22Rv1 (cell line): Measurements from ENCODE around the gene CYLC2.

Experiments
- ZFX ChIP-seq: fragments of 450-650 bp; IDR thresholded peaks from 2 replicates; pipeline ENCODE4 v1.6.1; 2017; ENCODE audit warnings: antibody characterized with exemption, borderline replicate concordance
- TF ChIP-seq, protein P1 (sequence below): fragments of 450-650 bp; IDR thresholded peaks from 2 replicates; pipeline ENCODE4 v1.5.1; 2017; ENCODE audit warnings: mild to moderate bottlenecking

DNA sequence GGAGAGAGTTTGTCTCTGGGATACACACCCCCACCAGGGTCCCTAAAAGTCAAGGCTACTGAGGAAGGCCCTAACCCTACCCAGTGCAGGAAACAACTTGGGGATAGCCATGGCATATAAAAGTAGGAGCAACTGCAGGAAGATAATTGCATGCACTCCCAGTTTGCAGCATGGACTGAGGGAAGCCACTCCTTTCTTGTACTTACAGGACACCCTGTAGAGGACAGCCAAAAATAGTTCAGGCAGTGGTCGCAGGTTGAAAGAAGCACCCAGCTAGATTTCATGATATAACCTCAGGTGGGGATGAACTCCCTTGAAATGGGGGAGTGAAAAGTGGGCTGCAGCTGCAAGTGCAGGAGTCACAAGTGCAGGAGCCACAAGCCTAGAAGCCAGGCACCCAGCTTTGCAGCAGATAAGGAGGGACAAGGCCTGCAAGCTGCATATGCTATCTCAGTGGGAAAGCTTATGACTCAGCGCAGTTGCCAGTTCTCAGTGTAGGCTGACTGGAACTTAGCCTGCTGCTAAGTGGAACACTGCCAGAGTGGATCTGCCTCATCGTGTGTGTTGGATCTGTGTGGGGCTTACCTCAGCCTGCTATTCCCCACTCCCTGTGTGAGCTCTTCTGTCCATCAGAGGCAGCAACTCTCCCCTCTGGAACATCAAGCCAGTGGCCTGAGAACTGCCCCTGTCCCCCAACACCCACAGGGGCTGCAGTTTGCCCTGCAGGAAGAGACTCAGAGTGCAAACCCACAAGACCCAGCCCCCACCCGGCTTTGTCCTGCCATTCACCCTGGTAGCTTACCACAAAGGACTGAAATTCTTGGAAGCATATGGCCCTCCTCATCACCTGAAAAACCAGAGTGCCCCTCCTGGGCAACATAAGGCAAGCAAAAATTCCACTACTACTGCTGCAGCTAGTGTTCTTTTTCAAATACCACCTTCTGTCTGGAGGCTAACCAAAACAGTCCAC is 42.7 kb downstream of the CYLC2 start:
- TF ChIP-seq, protein P1, sequence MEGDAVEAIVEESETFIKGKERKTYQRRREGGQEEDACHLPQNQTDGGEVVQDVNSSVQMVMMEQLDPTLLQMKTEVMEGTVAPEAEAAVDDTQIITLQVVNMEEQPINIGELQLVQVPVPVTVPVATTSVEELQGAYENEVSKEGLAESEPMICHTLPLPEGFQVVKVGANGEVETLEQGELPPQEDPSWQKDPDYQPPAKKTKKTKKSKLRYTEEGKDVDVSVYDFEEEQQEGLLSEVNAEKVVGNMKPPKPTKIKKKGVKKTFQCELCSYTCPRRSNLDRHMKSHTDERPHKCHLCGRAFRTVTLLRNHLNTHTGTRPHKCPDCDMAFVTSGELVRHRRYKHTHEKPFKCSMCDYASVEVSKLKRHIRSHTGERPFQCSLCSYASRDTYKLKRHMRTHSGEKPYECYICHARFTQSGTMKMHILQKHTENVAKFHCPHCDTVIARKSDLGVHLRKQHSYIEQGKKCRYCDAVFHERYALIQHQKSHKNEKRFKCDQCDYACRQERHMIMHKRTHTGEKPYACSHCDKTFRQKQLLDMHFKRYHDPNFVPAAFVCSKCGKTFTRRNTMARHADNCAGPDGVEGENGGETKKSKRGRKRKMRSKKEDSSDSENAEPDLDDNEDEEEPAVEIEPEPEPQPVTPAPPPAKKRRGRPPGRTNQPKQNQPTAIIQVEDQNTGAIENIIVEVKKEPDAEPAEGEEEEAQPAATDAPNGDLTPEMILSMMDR, result no peak
- no peak for TF ChIP-seq ZFX
